MM.1S (cell line): ENCODE measurements around the gene LIPT1.

Experiments
- DNase-seq: peaks from one replicate; pipeline ENCODE4 v3.0.0-alpha.2; 2015
- H2AFZ ChIP-seq: fragments of 300-600 bp; sonication (generic); 2 replicates; pipeline ENCODE4 v1.6.0; 2016; ENCODE audit warnings: antibody characterized with exemption, low read length
- H3F3A ChIP-seq: fragments of 300-600 bp; sonication (generic); 2 replicates; pipeline ENCODE4 v1.6.1; 2016; ENCODE audit warnings: mild to moderate bottlenecking, antibody characterized with exemption, low read length, moderate library complexity, mixed read lengths; ENCODE audit not compliant: insufficient read depth
- H3K27ac ChIP-seq: fragments of 300-600 bp; sonication (generic); 2 replicates; pipeline ENCODE4 v1.5.1; 2016; ENCODE audit warnings: mild to moderate bottlenecking, low read length
- H3K27me3 ChIP-seq: fragments of 300-600 bp; sonication (generic); replicated peaks from 2 replicates; pipeline ENCODE4 v1.6.0; 2016; ENCODE audit warnings: low read length; ENCODE audit not compliant: insufficient read depth
- H3K36me3 ChIP-seq: fragments of 300-600 bp; sonication (generic); replicated peaks from 2 replicates; pipeline ENCODE4 v1.6.1; 2016; ENCODE audit warnings: mild to moderate bottlenecking, low read length, mixed read lengths; ENCODE audit not compliant: insufficient read depth
- H3K4me1 ChIP-seq: fragments of 300-600 bp; sonication (generic); 2 replicates; pipeline ENCODE4 v1.6.1; 2016; ENCODE audit warnings: low read length, mixed read lengths
- H3K4me2 ChIP-seq: fragments of 300-600 bp; sonication (generic); 2 replicates; pipeline ENCODE4 v1.6.0; 2016; ENCODE audit warnings: low read depth, low read length
- H3K4me3 ChIP-seq: fragments of 300-600 bp; sonication (generic); 2 replicates; pipeline ENCODE4 v1.5.1; 2016; ENCODE audit warnings: low read length, mixed read lengths
- H3K79me2 ChIP-seq: fragments of 300-600 bp; sonication (generic); 2 replicates; pipeline ENCODE4 v1.6.1; 2016; ENCODE audit warnings: mixed run types, low read length, mixed read lengths
- H3K9ac ChIP-seq: fragments of 300-600 bp; sonication (generic); 2 replicates; pipeline ENCODE4 v1.6.1; 2016; ENCODE audit warnings: low read length, mixed read lengths
- H3K9me2 ChIP-seq: fragments of 300-600 bp; sonication (generic); replicated peaks from 2 replicates; pipeline ENCODE4 v1.6.1; 2016; ENCODE audit warnings: mild to moderate bottlenecking, low read length, mixed read lengths; ENCODE audit not compliant: insufficient read depth
- H3K9me3 ChIP-seq: fragments of 300-600 bp; sonication (generic); replicated peaks from 2 replicates; pipeline ENCODE4 v1.6.1; 2016; ENCODE audit warnings: mild to moderate bottlenecking, low read length, mixed read lengths; ENCODE audit not compliant: insufficient read depth
- H4K20me1 ChIP-seq: fragments of 300-600 bp; sonication (generic); 2 replicates; pipeline ENCODE4 v1.6.1; 2016; ENCODE audit warnings: mild to moderate bottlenecking, low read length, moderate library complexity, mixed read lengths; ENCODE audit not compliant: insufficient read depth
- CTCF ChIP-seq: fragments of 300-600 bp; sonication (generic); IDR thresholded peaks from 2 replicates; pipeline ENCODE4 v1.5.1; 2016; ENCODE audit warnings: antibody characterized with exemption, low read length, mixed read lengths
- EZH2 ChIP-seq: fragments of 300-600 bp; sonication (generic); optimal IDR thresholded peaks from 2 replicates; pipeline ENCODE3; 2017; ENCODE audit warnings: low read depth, mild to moderate bottlenecking, antibody characterized with exemption, low read length, mixed read lengths
- EZH2phosphoT487 ChIP-seq: fragments of 300-600 bp; sonication (generic); IDR thresholded peaks from 2 replicates; pipeline ENCODE4 v1.6.1; 2018; ENCODE audit warnings: antibody characterized with exemption, low read length

LIPT1 gene

GRCh38 chr2:99166218-99166617 is 11.5 kb downstream of the LIPT1 start:
- peaks cover 2% of the 10 kb centered on the region; the same call in 1 of the 2 replicates for H3K36me3 ChIP-seq
- no peaks in the 10 kb centered on the region for H3K9me3 ChIP-seq
- no peaks in the 10 kb centered on the region; the same call in 1 of the 2 replicates for H3K4me1 ChIP-seq
- 0 out of 2 replicates have a peak, but pooled peaks cover 3% of the 10 kb centered on the region for H3F3A ChIP-seq
- H3K9me2 ChIP-seq = no peaks in the 10 kb centered on the region
- H3K4me3 ChIP-seq = no peak overlapping the region
- DNase-seq = no peak
- H2AFZ ChIP-seq = no peak overlapping the region
- H3K79me2 ChIP-seq = no peaks in the 10 kb centered on the region
- H3K27ac ChIP-seq = no peak overlapping the region
- H3K27me3 ChIP-seq = no peaks in the 10 kb centered on the region
- TF ChIP-seq CTCF = no peak
- TF ChIP-seq EZH2 = no peak
- no peak for TF ChIP-seq EZH2phosphoT487
- no peaks in the 10 kb centered on the region for H4K20me1 ChIP-seq
- H3K4me2 ChIP-seq = no peak overlapping the region
- H3K9ac ChIP-seq = no peak overlapping the region

GRCh38 chr2:99169534-99169933 is 14.8 kb downstream of the LIPT1 start:
- no peaks in the 10 kb centered on the region for H3K9me3 ChIP-seq
- no peak overlapping the region for H3K4me2 ChIP-seq
- H3K27ac ChIP-seq = no peak overlapping the region
- no peaks in the 10 kb centered on the region for H3K27me3 ChIP-seq
- TF ChIP-seq EZH2phosphoT487 = no peak
- no peak for TF ChIP-seq EZH2
- TF ChIP-seq CTCF = no peak
- H3K9ac ChIP-seq = no peak overlapping the region
- H3F3A ChIP-seq = no peaks in the 10 kb centered on the region
- no peak overlapping the region for H2AFZ ChIP-seq
- H3K79me2 ChIP-seq = peaks cover 3% of the 10 kb centered on the region; the same call in 1 of the 2 replicates
- no peaks in the 10 kb centered on the region for H4K20me1 ChIP-seq
- no peaks in the 10 kb centered on the region for H3K9me2 ChIP-seq
- H3K36me3 ChIP-seq = peaks cover 2% of the 10 kb centered on the region; the same call in 1 of the 2 replicates
- DNase-seq = peak; percentile 28
- H3K4me1 ChIP-seq = no peaks in the 10 kb centered on the region; the same call in 1 of the 2 replicates
- no peak overlapping the region for H3K4me3 ChIP-seq

- Histone ChIP-seq H3K4me2 (no peak overlapping the region), H4K20me1 (no peaks in the 10 kb centered on the region), H3K27ac (no peak overlapping the region), H3K79me2 (peaks cover 13% of the 10 kb centered on the region), H3K36me3 (peaks cover 2% of the 10 kb centered on the region; the same call in 1 of the 2 replicates), H3K27me3 (no peaks in the 10 kb centered on the region), H2AFZ (no peak overlapping the region), H3K9ac (no peak overlapping the region), H3K4me1 (no peaks in the 10 kb centered on the region; the same call in 1 of the 2 replicates), H3K9me3 (no peaks in the 10 kb centered on the region), H3F3A (no peaks in the 10 kb centered on the region), H3K4me3 (no peak overlapping the region), H3K9me2 (no peaks in the 10 kb centered on the region)
- no peak for TF ChIP-seq EZH2phosphoT487
- TF ChIP-seq EZH2 = no peak
- TF ChIP-seq CTCF = no peak
- DNase-seq = no peak
Observed at GRCh38 chr2:99171377-99172140, 16.8 kb downstream of the LIPT1 start.
